HG02970 (cell line): ENCODE data around the gene GATAD2A.
A peak's percentile ranks its signal among the peaks of the same experiment; 100 is the strongest.
"Not testable (repeated sequence)": the region's sequence is repeated elsewhere in the genome, so short reads cannot be mapped to it uniquely, and the experiment has no call there.

Source experiments
- ATAC-seq: cut with Tn5 transposase; IDR thresholded peaks from one replicate; pipeline ENCODE4 v1.9.1; 2021; ENCODE audit warnings: mild to moderate bottlenecking, moderate library complexity, moderate number of reproducible peaks; ENCODE audit not compliant: unreplicated experiment, low FRiP score

GATAD2A gene

DNA sequence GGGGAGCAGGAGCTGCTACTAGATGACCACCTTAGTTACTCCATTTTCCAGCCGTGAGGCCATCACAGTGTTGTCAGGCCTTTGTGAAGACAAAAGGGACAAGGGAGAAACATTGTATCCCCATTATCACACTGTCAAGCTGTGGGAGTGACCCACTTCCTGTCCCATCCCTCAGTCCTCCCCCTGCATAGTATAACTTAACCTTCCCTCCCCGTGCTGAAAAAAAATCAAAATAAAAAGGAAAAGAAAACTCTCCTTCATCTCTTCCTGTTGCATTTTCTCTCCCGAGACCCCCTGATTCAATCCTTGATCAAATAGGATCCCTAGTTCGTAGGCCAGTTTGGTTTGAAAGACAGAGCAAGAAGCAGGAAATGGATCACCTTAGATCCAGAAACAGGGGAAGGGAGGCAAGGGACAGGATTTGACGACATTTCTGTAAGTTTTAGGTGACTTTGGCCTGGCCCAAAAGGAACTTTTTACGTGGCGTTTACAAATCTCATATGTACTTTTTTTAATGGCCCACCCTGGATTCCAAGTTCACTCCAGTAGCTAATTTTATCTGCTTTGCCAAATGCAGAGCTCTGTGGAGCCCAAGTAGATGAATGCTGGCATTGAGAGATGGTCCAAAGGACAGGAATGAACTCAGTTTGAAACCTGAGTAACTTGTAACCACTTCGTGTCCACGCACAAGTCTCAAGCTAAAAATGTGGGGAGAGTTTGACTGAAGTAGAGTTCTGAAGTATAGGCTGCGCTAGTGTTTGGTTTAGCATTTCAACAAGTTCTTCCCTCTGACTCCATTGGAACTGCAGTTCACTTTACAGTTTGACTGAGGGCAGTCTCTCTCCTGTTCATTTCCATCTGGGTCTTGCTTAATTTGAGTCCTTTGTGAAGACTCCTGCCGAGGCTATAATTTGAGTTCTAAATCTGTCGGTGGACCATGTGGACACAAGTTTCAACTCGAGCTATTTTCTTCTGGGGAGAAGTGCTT is 16.6 kb upstream of the GATAD2A start:
- no peak for ATAC-seq

DNA sequence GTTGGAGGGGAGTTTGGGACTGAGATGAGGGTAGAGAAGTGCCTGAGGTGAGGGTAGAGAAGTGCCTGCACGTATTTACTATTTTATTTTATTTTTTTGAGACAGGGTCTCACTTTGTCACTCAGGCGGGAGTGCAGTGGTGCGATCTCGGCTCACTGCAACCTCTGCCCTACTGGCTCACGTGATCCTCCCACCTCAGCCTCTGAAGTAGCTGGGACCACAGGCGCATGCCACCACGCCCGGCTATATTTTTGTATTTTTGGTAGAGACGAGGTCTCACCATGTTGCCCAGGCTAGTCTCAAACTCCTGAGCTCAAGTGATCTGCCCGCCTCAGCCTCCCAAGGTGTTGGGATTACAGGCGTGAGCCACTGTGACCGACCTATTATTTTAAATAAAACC is 15.8 kb upstream of the GATAD2A start:
- ATAC-seq, result not testable (repeated sequence)

DNA sequence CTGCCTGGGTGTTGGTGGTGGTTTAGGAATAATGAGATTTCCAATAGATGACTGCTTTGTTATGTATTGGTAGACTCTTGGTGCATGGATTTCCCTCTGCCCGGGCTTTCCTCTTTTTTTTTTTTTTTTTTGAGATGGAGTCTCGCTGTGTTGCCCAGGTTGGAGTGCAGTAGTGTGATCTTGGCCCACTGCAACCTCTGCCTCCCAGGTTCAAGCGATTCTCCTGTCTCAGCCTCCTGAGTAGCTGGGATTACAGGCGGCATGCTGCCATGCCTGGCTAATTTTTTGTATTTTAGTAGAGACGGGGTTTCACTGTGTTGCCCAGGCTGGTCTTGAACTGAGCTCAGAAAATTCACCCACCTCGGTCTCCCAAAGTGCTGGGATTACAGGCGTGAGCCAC is 11.1 kb upstream of the GATAD2A start:
- ATAC-seq, result not testable (repeated sequence)

DNA sequence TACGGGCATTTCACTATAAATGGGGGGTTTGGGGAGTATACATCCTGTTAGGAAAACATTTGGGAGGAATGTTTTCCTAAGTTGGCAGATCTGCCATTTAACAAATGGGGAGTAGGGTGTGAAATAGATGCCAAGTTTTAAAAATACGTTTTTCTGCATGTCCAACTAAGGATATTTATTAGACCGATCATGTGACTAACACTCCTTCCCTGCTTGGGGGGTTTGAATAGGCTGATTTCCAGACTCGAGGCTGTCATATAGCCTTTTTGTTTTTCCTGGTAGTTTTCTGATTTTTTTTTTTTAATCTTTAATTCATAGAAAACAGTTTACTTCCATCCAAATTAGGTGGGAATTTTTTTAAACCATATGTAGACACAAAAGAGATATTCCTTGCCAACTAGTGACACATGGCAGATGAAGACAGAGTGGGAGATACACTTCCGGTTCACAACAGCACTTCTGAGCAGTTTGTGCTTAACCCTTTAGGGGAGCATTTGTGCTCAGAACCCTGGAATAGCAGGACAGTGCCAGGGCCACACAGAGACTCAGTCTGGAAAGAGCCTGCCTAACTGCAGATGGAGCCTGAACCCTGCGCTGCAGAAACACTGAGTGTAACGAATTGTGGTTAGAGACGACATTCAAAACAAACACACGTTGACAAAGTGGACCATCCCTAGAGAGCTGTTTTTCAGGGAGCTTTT is 5.6 kb upstream of the GATAD2A start:
- ATAC-seq, result no peak

DNA sequence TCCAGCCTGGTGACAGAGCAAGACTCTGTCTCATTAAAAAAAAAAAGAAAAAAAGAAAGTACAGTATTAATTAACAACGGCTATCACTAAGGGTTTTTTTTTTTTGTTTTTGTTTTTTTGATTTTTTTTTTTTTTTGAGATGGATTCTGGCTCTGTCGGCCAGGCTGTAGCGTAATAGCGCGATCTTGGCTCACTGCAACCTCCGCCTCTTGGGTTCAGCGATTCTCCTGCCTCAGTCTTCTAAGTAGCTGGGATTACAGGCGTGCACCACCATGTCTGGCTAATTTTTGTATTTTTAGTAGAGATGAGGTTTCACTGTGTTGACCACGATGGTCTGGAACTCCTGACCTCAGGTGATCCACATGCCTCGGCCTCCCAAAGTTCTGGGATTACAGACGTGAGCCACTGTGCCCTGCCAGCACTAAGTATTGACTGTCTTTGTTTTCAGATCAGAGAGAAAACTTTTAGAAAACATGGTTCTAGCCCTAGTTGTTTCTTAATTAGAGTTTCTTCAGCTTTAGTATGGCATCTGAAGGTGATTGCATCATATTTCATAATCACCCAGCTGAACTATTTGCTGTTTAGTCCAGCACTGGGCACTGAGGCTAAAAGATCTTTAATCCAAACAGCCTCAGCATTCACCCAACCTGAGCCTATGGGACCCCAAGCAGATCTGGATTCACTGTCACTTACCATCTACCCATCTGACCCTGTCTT is 2.7 kb upstream of the GATAD2A start:
- ATAC-seq, result no peak

DNA sequence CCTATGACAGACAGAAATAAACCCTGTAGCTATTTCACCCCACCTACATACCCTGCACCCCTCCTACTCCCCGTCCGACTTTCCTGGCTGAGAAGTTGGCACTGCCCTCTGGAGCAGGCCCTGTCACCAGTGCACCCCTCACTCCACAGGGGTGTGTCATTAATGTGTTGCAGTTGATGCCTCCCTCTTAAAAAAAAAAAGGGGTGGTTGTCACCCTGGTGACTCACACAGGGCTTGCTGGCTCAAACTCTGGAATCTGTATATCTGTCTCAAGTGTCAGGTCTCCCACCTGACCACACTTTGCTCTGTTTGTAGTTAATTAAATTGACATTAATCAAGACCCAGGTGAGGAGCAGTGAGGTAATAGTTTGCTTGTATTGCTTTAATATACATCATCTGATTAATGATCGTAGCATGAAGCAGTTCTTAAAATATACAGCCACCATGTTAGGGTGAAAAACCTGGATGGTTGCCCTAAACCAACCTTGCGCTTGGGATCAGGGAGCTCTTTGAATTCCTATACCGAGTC is 2.0 kb upstream of the GATAD2A start:
- ATAC-seq, result no peak

DNA sequence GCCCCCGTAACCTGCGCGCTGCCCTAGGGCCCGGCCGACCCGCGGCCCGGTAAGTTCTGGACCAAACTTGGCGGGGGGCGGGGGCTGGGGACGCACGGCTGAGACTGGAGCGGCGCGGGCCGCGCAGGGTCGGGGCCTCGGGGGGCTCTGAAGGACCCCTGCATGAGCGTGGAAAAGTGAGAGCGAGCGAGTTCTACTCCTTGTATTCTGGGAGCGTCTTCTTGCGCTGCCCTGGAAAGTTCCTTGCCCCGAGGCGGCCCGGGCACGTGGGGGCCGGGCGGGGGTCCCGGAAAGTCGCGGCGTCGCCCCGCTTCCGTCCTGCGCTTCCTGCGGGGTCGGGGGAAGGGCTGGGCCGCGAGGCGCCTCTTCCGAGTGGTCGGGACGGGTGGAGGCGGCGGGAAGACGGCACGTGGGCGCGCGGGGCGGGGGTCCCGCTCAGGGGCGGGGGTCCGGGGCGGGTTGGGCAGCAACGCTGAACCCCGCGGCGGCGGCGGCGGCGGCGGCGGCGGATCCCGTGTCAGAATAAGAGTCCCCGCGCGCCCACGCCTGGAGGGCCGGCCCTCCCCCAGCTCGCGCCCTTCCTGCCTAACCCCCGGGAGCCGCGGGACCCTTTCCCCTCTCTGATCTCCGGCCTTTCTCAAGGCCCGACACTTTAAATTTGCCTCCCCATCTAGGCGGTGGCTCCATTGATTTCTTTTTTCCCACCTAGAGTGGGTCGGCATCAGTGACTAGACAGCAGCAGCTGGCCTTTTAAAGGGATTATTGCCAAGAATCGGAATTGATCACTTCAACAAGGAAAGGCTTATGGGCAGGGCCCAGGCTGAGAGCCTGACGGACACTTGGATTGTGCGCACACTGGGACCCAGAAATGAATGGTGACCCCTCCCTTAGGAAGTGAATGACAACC is 749 bp downstream of the GATAD2A start:
- ATAC-seq, result peak; percentile 17

DNA sequence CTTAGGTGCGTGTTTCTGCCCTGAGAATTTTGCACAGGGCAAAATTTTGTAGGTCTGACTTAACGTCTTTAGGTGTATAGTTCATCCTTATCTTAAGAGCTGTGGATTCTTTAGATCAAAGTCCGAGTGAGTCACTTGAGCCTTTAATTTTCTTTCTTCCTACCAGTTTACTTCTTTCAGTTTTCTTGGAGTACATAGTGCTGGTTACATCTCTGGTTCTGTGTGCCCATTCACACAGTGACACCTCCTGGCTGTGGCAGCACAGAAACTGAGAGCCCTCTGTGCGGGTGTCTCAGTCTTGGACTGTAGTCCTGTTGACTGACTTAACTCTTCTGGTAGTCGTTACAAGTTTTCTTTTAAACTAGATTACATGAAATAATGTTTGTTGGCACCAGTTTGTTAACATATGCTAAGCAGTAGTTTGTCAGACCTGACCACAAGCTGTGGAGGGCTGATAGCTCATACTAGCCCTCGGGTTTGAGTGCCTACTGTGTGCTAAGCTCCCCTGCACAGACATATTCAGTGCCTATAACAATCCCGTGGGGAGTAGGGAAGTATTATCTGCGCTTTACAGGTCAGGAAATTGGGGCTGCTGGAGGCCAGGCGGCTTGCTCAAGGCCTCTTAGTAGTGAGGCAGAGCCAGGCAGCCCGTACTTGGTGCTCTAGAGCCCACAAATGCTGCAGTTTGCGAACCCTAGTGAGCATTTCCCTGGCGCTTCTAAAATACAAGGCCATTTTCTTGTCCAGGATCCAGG is 1.6 kb downstream of the GATAD2A start:
- ATAC-seq, result no peak

DNA sequence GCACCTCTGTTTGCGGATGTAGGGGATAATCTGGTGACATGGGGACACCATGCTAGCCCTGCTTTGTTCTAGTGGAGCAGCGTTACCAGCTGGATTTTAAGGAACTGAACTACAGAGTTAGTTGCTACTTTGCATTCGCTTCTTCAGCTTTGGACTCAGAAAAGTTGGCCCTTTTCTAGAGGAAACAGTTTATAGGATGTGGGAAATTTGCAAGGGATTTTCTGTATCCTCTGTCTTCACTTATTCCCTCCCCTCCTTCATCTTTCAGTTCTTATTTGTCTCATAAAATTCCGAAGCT is 2.1 kb downstream of the GATAD2A start:
- no peak for ATAC-seq

DNA sequence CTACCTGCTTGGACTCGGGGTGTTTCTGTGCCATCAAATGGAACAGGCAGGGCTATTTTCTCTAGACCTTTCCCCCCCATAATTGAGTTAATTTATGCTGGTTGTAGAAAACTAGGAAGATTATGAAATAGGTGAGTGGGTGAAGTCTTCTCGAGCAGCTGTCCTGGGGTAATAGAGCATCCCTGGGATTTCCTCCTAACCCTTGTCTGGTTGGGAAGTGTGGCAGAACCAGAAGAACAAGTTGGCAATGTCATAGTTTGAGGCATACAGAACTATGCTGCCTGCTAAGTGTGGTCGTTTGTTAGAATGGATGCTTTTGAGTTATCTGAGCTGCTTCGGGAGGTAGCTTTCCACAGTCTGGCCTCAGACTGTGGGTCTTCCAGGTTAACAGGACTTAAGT is 3.7 kb downstream of the GATAD2A start:
- ATAC-seq, result no peak

DNA sequence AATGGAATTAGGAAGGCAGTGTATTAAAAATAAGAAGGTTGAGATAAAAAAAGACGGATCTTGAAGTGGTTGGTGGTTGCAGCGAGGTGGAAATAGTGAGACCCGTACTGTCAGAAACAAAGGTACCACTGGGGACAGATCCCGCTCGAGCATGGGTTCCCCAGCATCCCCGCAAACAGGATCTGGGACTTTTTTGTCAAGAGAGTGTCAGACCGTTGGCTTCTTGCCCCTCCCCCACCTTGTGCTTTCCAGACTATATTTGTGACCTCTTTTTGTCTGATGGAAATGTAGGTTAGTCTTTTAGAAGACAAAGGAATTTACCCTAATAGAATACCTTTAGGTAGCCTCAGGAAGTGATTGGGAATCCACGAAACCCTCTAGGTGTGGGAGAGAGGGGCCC is 4.2 kb downstream of the GATAD2A start:
- ATAC-seq, result no peak

DNA sequence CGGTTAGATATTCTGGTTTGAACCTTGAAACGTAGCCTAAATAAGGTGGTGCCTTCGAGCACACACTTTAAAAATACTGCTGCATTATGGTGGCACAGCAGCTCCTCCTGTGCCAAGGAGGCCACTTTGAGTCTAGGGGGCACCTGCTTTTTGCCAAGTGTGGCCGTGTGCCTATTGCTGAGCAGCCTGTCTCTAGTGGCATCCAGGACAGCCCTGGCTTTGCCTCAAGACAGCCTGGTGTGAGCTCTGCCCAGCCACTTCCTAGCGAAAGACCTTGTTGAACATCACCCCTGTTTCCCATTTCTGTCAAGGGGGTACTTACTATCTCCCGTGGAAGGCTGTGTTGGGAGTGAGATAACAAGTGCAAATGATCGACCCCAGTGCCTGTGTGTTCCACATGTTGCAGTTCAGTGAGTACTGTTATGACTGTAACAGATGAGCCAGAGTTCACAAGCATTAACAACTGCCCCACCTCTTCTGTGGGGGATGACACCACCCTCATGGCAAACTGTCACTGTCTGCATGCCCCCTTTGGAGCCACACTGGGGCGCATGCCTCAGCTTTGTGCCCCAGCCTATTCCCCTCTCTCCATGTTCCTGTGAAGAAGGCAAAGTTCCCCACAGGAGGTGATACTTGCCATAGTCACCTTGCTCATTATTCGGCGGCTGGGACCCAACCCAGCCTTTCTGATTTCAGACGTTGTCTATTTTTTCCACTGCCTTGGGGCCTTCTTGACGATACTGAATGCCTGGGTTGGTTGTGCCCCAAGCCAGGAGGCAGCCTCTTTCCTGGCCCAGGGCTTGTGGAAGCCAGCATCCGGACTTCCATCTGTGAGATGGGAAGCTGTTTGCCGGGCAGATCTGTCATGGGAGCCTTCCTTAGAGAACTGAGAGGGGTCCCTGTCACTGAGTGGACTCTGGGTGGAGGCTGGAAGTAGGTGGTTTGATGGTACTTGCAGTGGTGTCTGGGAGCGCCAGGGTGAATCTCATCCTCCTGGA is 5.4 kb downstream of the GATAD2A start:
- no peak for ATAC-seq

DNA sequence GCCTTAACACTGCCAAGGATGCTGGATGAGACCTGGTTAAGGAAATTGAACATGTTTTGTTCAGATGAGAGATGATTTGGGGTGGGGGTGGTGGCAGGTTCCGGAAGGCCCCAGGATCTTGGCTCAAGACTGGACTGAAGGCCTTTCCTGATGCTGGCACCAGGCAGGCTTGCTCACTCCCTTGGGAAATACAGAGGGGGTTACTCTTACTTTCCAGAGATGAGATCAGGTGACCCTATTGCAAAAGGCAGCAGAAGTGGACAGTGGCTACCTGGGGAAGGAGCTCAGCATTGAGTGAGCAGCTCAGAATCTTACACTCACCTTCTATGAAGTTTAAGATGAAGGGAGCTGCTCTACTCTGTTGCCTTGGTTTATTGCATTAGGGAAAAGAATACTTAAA is 10.8 kb downstream of the GATAD2A start:
- ATAC-seq, result no peak

DNA sequence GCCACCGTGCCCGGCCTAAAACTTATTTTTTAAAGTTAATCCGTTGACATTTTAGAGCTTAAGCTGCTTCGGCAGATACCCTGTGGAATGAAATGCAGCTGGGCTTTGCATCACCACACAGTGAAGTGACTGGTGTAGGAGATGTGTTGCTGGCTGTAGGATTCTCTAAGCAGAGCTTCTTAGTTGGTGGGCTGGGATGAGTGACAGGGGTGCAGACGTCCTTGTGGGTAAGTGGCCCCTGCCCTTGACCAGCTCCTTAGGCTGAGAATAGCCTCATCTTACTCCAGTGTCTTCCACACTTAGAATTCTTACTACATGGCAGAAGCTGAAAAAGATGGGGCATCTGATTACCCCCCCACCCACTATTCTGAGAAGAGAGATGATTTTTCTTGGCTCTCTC is 11.6 kb downstream of the GATAD2A start:
- no peak for ATAC-seq

DNA sequence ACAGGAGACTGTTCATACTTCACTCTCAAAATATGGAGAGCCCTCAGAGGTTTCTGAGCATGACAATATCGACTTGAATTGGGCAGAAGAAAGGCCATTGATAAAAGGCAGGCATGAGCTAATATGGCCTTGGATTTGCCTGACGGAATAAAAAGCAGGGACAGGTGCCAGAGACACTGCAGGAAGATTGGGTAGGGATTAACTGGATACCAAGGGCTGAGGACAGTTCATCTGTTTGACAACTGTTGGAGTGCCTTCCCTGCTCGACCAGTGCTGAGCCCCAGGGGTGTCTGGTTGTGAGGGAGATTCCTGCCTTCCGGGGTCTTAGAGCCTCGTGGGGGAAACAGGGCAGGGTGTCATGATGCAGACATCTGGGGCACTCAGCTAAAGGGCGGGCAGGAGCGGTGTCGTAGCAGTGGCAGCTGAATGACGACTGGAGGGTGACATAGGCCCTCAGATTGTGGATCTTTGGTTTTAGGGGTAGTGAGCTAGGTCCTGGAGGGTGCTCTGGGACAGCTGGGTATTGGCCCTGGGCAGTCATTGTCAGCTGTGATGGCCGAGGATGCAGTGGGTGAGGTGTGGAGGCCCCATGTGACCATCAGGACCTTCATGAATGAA is 12.3 kb downstream of the GATAD2A start:
- no peak for ATAC-seq

DNA sequence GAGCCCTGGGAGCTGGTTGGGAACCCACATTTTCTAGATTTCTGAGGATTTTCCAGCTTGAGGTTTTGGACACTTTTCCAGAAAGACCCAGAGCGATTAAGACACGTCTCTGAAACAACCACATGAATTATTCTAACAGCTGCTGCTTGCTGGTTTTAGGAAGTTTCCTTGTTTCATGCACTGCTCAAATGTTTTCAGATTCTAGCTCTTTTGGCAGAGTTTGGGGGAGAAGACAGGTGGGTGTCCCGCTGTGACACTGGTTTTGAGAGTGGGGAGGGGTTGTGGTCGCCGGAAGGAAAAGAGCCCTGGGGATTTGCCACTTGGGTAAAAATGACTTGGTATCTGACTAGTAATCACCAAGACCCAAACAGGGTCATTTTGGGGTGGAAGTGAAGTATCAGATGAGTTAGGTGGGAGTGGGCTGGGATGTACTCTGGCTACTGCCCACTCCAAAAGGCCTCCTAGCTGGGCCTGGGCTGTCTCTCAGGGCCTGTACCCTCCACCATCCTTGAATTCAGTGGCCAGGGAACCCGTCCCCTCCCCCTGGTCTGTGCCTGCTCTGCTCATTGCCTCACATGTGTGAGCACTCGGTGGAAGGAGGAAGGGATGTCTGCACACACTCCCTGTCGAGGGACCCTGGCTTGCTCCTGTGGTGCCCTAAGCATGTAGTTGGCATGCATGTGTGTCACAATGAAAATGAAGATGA is 13.2 kb downstream of the GATAD2A start:
- ATAC-seq, result no peak
